Astrocyte of the spinal cord (primary cell): Measurements from ENCODE around the gene UNKL.
A peak's percentile ranks its signal among the peaks of the same experiment; 100 is the strongest.

Source experiments
- DNase-seq: peaks from one replicate; pipeline ENCODE4 v3.0.0; 2011; ENCODE audit warnings: low read depth, low spot score
- H3K4me3 ChIP-seq: 2 replicates; pipeline ENCODE4 v1.5.1; 2011; ENCODE audit warnings: low read depth, mild to moderate bottlenecking, low read length, moderate library complexity
- CTCF ChIP-seq: IDR thresholded peaks from 2 replicates; pipeline ENCODE4 v1.5.1; 2012; ENCODE audit warnings: low read depth, mild to moderate bottlenecking, low read length, inconsistent platforms
- in situ Hi-C: cut with HindIII; loops from 2 replicates; pipeline ENCODE4 v1.10.0; 2017; ENCODE audit warnings: low sequenced_read_pairs

UNKL gene

GRCh38 chr16:1431497-1432270, 17.2 kb upstream of the UNKL start:
- TF ChIP-seq CTCF = no peak
- no peak overlapping the region for H3K4me3 ChIP-seq
- DNase-seq = no peak
- in situ Hi-C loops = no loop called here

- in situ Hi-C loops = no loop called here
- TF ChIP-seq CTCF = no peak
- H3K4me3 ChIP-seq = no peak within 1 kb of the TSS
- DNase-seq = no peak
These were observed 16.4 kb upstream of the UNKL start, which contains the start of gene PERCC1 for GRCh38 chr16:1430759-1431496. Gene PERCC1 (plus strand): TSS chr16:1431078. CDS start chr16:1432594, 1,516 bp downstream.

GRCh38 chr16:1430214-1430758, 15.8 kb upstream of the UNKL start:
- H3K4me3 ChIP-seq = no peak overlapping the region
- no peak for DNase-seq
- in situ Hi-C loops = no loop called here
- TF ChIP-seq CTCF = no peak

GRCh38 chr16:1429631-1430030, 15.1 kb upstream of the UNKL start:
- in situ Hi-C loops = no loop called here
- TF ChIP-seq CTCF = no peak
- DNase-seq = no peak
- H3K4me3 ChIP-seq = no peak overlapping the region

- TF ChIP-seq CTCF = no peak
- in situ Hi-C loops = no loop called here
- no peak overlapping the region for H3K4me3 ChIP-seq
- no peak for DNase-seq
These were observed 14.5 kb upstream of the UNKL start for GRCh38 chr16:1429012-1429411.

GRCh38 chr16:1428511-1428910, 14.0 kb upstream of the UNKL start:
- in situ Hi-C loops = no loop called here
- DNase-seq = no peak
- TF ChIP-seq CTCF = peak; percentile 47
- no peak overlapping the region for H3K4me3 ChIP-seq
